ENCODE results near the gene PER2. TPM values are rescaled to one million over a fixed set of nuclear protein-coding genes. Genes with fewer than 3 reads are reported as not detected.
A peak's percentile ranks its signal among the peaks of the same experiment; 100 is the strongest.

Gene PER2
- total RNA-seq, 2 experiments from 2014 or later, result 5.5 to 7.2 TPM

DNA sequence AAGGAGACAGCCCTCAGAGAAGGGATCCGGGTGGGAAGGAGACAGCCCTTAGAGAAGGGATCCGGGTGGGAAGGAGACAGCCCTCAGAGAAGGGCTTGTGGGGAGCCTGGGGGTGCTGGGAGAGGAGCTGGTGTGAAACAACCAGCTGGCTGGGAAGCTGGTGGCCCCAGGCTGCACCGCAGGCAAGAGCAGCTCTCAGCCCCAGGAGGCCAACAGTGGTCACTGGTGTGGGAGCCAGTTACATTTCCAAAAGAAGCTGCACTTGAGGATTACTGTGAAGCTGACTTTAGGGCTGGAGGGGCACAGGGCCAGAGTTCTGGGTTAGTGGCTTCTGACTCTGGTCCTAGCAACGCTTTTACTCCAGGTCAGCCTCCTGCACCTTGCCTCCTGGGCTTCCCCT, 51.8 kb downstream of the PER2 start:
- POLR2A ChIA-PET, result no interaction called here
- CTCF ChIA-PET, result interaction anchor here (0.7 kb wide), 2 partner anchors 29 to 36 kb away, joined by 3 to 4 read pairs; no protein-coding TSS in a partner anchor
- H3K27me3 Mint-ChIP-seq, result peaks cover 23% of the 10 kb centered on the region
- intact Hi-C loops (cut with micrococcal nuclease), result loop anchor here (10.0 kb wide), 1 partner anchor 272 kb away; the partner anchor contains the start of gene UBE2F
- H3K4me1 Mint-ChIP-seq (ENCODE audit: low read depth), result peaks cover 12% of the 10 kb centered on the region
- H3K4me3 Mint-ChIP-seq, result no peak overlapping the region
- H3K9me3 Mint-ChIP-seq, result no peaks in the 10 kb centered on the region
- no peak overlapping the region for H3K27ac Mint-ChIP-seq
- no peaks in the 10 kb centered on the region for H3K36me3 Mint-ChIP-seq
- no peak for DNase-seq

DNA sequence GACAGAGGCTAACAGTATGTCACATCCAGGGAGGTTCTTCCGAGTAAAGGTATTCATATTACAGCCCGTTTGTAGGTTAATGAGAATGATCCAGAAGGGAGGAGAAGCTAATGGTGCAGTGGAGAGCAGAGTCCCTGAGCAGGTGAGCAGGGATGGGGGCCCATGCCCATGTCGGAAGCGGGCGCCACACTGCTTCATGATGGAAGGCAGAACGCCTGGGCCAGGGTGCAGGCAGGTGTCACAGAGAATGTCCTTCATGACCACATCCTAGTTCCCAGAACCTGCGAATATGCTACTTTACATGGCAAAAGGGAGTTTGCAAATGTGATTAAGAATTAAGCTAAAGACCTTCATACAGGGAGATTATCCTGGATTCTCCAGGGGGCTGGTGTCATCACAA, 52.6 kb downstream of the PER2 start:
- POLR2A ChIA-PET, result no interaction called here
- Mint-ChIP-seq H3K36me3 (no peaks in the 10 kb centered on the region), H3K4me1 (ENCODE audit: low read depth) (peaks cover 15% of the 10 kb centered on the region), H3K27ac (no peak overlapping the region), H3K4me3 (no peak overlapping the region), H3K27me3 (peaks cover 23% of the 10 kb centered on the region), H3K9me3 (no peaks in the 10 kb centered on the region)
- intact Hi-C loops (cut with micrococcal nuclease), result loop anchor here (10.0 kb wide), 1 partner anchor 271 kb away; the partner anchor contains the start of gene UBE2F
- CTCF ChIA-PET, result interaction anchor here (1.5 kb wide), 1 partner anchor 14 kb away, joined by 4 read pairs; no protein-coding TSS in a partner anchor
- DNase-seq, result no peak

DNA sequence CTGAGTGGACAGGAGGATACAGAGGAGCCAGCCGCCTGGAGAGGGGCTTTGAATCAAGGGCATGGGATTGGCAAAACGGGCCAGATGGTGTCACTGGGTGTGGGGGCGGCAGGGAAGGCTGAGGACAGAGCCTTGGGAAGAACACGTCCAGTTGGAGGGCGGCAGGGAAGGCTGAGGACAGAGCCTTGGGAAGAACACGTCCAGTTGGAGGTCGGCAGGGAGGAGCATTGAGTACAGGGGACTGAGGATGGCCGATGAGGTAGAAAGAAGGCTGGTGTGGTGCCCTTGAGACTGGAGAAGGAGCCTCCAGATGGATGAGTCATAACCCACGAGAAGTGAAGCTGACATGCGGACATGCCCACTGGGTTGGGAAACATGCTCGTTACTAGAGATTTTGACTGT, 53.1 kb downstream of the PER2 start:
- Mint-ChIP-seq H3K4me1 (ENCODE audit: low read depth) (peaks cover 19% of the 10 kb centered on the region), H3K27ac (no peak overlapping the region), H3K36me3 (no peaks in the 10 kb centered on the region), H3K4me3 (peak overlapping the region; percentile 56), H3K27me3 (peaks cover 27% of the 10 kb centered on the region), H3K9me3 (no peaks in the 10 kb centered on the region)
- ChIA-PET CTCF (interaction anchor here (1.5 kb wide), 1 partner anchor 13 kb away, joined by 4 read pairs; no protein-coding TSS in a partner anchor), POLR2A (no interaction called here)
- intact Hi-C loops (cut with micrococcal nuclease), result loop anchor here (10.0 kb wide), 1 partner anchor 271 kb away; the partner anchor contains the start of gene UBE2F
- no peak for DNase-seq

DNA sequence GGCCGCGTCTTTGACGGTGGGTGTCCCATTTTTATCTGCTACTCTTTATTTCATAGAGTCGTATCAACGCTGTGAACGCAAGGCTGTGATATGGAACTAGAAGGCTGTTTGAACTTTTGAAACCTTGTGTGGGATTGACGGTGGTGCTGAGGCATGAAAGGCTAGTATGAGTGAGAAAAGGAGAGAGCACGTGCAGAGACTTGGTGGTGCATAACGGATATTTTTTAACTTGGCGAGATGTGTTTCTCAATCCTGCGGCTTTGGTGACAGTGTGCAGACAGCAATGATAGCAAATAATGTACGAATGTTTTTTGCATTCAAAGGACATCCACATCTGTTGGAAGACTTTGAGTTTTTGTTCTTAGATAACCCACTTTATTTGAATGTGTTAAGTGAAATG, 54.8 kb downstream of the PER2 start:
- H3K27ac Mint-ChIP-seq, result no peak overlapping the region
- peaks cover 26% of the 10 kb centered on the region for H3K27me3 Mint-ChIP-seq
- no peaks in the 10 kb centered on the region for H3K9me3 Mint-ChIP-seq
- peaks cover 17% of the 10 kb centered on the region for H3K4me1 Mint-ChIP-seq (ENCODE audit: low read depth)
- POLR2A ChIA-PET, result no interaction called here
- peak overlapping the region; percentile 21 for H3K4me3 Mint-ChIP-seq
- DNase-seq, result no peak
- intact Hi-C loops (cut with micrococcal nuclease), result loop anchor here (10.0 kb wide), 1 partner anchor 269 kb away; the partner anchor contains the start of gene UBE2F
- no peaks in the 10 kb centered on the region for H3K36me3 Mint-ChIP-seq
- CTCF ChIA-PET, result no interaction called here

DNA sequence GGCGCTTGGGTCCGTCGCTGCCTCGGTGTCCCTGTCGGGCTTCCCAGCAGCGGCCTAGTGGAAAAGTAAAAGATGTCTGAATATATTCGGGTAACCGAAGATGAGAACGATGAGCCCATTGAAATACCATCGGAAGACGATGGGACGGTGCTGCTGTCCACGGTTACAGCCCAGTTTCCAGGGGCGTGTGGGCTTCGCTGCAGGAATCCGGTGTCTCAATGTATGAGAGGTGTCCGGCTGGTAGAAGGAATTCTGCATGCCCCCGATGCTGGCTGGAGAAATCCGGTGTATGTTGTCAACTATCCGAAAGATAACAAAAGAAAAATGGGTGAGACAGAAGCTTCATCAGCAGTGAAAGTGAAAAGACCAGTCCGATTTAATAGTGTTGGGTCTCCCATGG, 56.6 kb downstream of the PER2 start:
- no peak for DNase-seq
- POLR2A ChIA-PET, result no interaction called here
- Mint-ChIP-seq H3K4me1 (ENCODE audit: low read depth) (peaks cover 17% of the 10 kb centered on the region), H3K4me3 (peak overlapping the region; percentile 64), H3K36me3 (no peaks in the 10 kb centered on the region), H3K27ac (no peak overlapping the region), H3K27me3 (peaks cover 22% of the 10 kb centered on the region), H3K9me3 (no peaks in the 10 kb centered on the region)
- CTCF ChIA-PET, result interaction anchor here (0.8 to 1.1 kb wide), 2 partner anchors 30 to 32 kb away, joined by 3 to 5 read pairs; no protein-coding TSS in a partner anchor
- intact Hi-C loops (cut with micrococcal nuclease), result loop anchor here (10.0 kb wide), 1 partner anchor 267 kb away; the partner anchor contains the start of gene UBE2F

DNA sequence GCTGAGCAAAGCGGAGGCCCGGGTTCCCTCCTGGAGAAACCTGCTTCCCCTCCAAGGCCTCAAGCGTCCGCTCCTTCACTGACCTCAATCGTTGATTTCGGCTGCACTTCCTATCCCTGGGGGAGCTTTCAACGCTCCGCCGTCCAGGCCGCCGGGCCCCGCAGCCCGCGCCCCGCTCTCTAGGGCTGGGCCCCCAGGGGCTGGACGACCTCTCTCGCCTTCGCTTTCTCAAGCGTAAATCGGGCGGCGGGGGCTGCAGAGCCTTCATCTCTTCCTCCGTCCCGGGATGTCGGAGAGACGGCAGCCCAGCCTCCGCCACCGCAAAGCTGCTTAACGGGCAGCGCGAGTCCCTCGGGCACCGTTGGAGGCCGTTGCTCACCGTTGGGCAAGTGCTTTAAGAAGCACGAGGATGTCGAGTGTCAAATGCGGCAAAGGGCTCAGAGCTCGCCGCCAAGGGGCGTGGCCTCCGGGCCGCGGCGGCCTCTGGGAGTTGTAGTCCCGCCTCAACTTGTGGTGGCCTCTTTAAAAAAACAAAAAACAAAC, 57.1 kb downstream of the PER2 start:
- H3K4me1 Mint-ChIP-seq (ENCODE audit: low read depth), result peaks cover 17% of the 10 kb centered on the region
- H3K27ac Mint-ChIP-seq, result no peak overlapping the region
- H3K36me3 Mint-ChIP-seq, result no peaks in the 10 kb centered on the region
- H3K27me3 Mint-ChIP-seq, result peaks cover 22% of the 10 kb centered on the region
- POLR2A ChIA-PET, result no interaction called here
- intact Hi-C loops (cut with micrococcal nuclease), result loop anchor here (10.0 kb wide), 1 partner anchor 267 kb away; the partner anchor contains the start of gene UBE2F
- peak; percentile 84 for DNase-seq
- H3K4me3 Mint-ChIP-seq, result peak overlapping the region; percentile 64
- CTCF ChIA-PET, result interaction anchor here (0.8 to 1.1 kb wide), 3 partner anchors 29 to 373 kb away, joined by 3 to 5 read pairs (median 3); no protein-coding TSS in a partner anchor
- no peaks in the 10 kb centered on the region for H3K9me3 Mint-ChIP-seq

DNA sequence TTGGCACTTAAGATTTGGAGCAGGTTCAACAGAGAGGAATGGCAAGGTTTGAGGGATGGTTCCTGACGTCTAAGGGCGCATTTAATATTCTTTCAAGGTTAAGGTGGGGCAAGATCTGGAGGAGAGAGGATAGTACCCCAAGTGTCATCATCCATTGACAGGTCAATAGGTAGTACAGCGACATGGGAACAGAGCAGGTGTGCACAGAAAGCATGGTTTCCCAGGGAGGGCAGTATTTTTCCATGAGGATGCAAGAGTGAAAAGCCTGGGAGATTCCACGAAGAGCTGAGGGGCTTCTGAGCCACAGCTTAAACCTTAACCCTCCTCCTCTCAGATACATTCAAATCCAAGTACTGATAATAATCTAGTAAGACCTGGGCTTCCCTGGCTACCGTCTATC, 57.7 kb downstream of the PER2 start:
- H3K9me3 Mint-ChIP-seq, result no peaks in the 10 kb centered on the region
- intact Hi-C loops (cut with micrococcal nuclease), result loop anchor here (10.0 kb wide), 1 partner anchor 266 kb away; the partner anchor contains the start of gene UBE2F
- H3K4me3 Mint-ChIP-seq, result peak overlapping the region; percentile 51
- peaks cover 17% of the 10 kb centered on the region for H3K27me3 Mint-ChIP-seq
- peaks cover 17% of the 10 kb centered on the region for H3K4me1 Mint-ChIP-seq (ENCODE audit: low read depth)
- CTCF ChIA-PET, result interaction anchor here (0.9 to 1.1 kb wide), 2 partner anchors 33 to 372 kb away, joined by 3 to 5 read pairs; no protein-coding TSS in a partner anchor
- no peak for DNase-seq
- POLR2A ChIA-PET, result no interaction called here
- H3K27ac Mint-ChIP-seq, result no peak overlapping the region
- H3K36me3 Mint-ChIP-seq, result no peaks in the 10 kb centered on the region

DNA sequence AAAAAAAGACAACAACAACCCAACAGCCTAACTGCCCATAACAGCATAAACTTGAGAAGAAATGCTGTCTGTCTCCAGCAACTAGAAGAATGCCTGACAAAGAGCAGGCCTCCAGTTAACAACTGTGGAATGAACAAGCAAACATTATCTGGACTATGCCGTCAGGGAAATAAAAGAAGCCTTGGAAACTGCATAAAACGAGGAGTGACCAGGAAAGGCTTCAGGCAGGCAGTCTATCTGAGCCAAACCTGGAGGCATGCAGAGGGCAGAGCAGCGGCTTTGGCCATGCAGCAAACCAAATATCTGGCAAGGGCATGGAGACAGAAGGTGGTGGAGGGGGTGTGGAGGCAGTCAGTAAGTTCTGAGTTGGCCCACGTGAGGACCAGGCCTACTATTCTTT, 59.7 kb downstream of the PER2 start:
- intact Hi-C loops (cut with micrococcal nuclease), result no loop called here
- peaks cover 7% of the 10 kb centered on the region for H3K27me3 Mint-ChIP-seq
- H3K4me1 Mint-ChIP-seq (ENCODE audit: low read depth), result peaks cover 13% of the 10 kb centered on the region
- H3K36me3 Mint-ChIP-seq, result no peaks in the 10 kb centered on the region
- no peak for DNase-seq
- H3K9me3 Mint-ChIP-seq, result no peaks in the 10 kb centered on the region
- ChIA-PET CTCF (no interaction called here), POLR2A (no interaction called here)
- H3K4me3 Mint-ChIP-seq, result no peak overlapping the region
- H3K27ac Mint-ChIP-seq, result no peak overlapping the region

DNA sequence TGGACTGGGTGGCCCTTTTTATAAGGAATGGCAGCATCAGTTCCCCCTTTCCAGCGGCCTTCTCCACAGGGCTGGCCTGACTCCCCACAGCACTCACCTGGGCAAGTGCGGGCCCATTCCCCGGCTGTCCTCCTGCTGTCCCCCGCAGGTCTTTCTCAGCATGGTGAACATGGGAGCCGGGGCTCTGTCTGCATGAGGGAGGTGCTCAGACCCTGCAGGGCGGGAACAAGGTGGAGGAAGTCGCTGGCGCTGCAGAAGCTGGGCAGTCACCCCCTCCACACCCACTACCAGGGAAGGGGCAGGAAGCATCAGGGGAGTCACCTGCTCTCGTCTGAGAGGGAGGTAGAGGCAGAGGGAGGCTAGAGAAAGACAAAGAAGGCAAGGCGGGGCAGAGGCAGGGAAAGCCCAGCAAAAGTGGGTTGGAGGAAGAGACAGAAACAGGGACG, 60.8 kb downstream of the PER2 start:
- Mint-ChIP-seq H3K4me3 (no peak overlapping the region), H3K4me1 (ENCODE audit: low read depth) (peaks cover 13% of the 10 kb centered on the region), H3K36me3 (no peaks in the 10 kb centered on the region), H3K27me3 (peaks cover 5% of the 10 kb centered on the region), H3K9me3 (no peaks in the 10 kb centered on the region), H3K27ac (no peak overlapping the region)
- no peak for DNase-seq
- ChIA-PET POLR2A (no interaction called here), CTCF (no interaction called here)
- intact Hi-C loops (cut with micrococcal nuclease), result no loop called here

DNA sequence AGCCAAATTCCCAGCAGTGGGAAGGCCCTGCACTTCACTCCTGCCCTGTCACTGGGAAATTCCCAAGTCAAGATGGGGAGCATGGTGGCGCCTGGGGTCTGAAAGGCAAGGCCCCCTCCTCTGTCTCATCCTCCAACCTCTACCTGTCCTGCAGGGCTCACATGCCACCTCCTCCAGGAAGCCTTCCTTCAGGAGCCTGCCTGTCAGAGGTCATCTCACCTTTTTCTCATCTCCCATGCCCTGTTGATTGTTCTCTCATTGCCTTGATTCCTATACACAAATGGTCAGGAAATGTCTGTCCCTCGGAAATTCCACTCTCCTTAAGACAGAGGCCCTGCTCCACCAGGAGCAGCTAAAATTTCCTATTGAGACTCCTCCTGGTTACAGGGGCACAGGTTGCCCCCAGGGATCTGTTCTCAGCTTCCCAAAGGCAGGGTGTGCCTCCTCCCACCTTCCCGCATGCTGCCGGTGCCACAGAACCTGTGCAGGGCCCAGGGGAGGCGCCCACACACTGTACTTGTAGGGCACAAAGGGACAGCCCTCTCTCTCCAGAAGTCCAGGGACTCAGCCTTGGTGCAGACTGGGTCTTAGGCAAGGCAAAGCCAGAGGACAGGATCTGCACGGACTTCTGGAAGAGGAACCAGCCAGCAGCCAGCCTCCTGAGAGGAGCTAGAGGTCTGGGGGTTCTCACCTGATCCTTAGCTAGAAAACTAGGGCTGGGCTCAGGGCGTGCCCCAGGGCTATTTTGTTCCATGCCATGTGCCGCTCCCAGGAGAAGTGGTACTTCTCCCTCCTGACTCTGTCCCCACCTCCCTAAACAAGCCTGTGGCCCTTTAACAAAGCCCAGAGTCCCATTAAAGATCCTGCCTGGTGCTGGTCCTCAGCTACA, 61.5 kb downstream of the PER2 start:
- POLR2A ChIA-PET, result no interaction called here
- CTCF ChIA-PET, result no interaction called here
- no peak for DNase-seq
- Mint-ChIP-seq H3K4me1 (ENCODE audit: low read depth) (peaks cover 12% of the 10 kb centered on the region), H3K27me3 (peaks cover 5% of the 10 kb centered on the region), H3K4me3 (no peak overlapping the region), H3K9me3 (no peaks in the 10 kb centered on the region), H3K27ac (no peak overlapping the region), H3K36me3 (no peaks in the 10 kb centered on the region)
- intact Hi-C loops (cut with micrococcal nuclease), result no loop called here

DNA sequence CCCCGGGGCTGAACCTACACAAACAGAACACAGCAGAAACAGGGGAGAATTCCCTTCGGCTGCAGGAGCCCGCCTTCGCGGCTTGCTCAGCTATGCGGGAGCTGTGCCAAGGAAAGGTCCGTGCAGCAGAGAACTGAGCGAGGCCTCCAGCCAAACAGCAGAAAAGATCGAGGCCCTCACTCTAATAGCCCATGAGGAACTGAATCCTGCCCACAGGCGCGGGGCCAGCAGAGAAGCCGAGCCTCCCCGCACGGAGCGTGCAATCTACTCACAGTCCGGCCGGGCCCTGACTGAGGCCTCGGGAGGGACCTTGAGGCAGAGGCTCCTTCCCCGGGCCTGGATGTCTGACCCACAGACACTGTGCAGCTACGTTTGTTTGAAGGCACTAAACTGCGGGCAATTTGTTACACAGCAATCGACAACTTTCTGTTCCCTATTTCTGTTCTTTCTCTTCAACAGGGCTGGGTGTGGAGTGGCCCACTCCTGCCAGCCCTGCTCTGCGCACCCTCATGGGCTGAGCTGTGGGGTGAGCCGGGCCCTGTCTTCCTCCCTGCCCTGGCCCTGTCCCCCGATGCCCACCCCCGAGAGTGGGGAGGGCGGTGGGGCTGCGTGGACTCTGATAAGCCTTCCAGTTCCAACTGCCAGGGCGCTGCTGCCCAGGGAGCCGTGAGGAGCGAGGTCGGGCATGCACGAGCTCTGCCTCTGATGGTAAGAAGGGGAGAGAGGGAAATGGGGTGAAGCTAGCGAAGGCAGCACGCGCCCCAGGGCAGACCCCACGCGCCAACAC, 62.3 kb downstream of the PER2 start:
- Mint-ChIP-seq H3K27ac (no peak overlapping the region), H3K4me1 (ENCODE audit: low read depth) (peaks cover 5% of the 10 kb centered on the region), H3K4me3 (no peak overlapping the region), H3K9me3 (no peaks in the 10 kb centered on the region), H3K27me3 (peaks cover 5% of the 10 kb centered on the region), H3K36me3 (no peaks in the 10 kb centered on the region)
- ChIA-PET POLR2A (no interaction called here), CTCF (no interaction called here)
- intact Hi-C loops (cut with micrococcal nuclease), result no loop called here
- DNase-seq, result no peak

DNA sequence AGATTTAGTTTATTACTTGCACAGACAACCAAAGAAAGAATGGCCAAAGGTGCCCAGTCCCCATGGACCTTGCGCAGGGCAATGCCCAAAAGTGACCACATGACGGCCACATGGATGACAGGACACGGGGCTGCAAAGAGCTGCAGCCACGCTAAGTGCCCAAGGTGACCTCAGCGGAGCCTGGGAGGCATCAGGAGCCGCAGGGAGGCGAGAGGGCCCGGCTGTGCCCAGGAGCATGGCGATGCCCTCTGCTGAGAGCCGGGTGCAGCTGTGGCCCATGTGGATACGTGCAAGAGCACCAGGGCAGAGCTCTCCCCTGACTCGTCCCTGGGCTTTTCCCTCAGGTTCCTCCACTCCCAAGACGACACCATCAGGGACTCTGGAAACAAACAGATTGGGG, 63.3 kb downstream of the PER2 start:
- no peak overlapping the region for H3K27ac Mint-ChIP-seq
- no peak for DNase-seq
- no peaks in the 10 kb centered on the region for H3K4me1 Mint-ChIP-seq (ENCODE audit: low read depth)
- intact Hi-C loops (cut with micrococcal nuclease), result no loop called here
- H3K36me3 Mint-ChIP-seq, result no peaks in the 10 kb centered on the region
- H3K4me3 Mint-ChIP-seq, result no peak overlapping the region
- POLR2A ChIA-PET, result no interaction called here
- CTCF ChIA-PET, result no interaction called here
- H3K9me3 Mint-ChIP-seq, result no peaks in the 10 kb centered on the region
- H3K27me3 Mint-ChIP-seq, result no peaks in the 10 kb centered on the region

Measured in activated CD4-positive, alpha-beta memory T cell treated with anti-CD3 and anti-CD28 coated beads for 36 hours (primary cell).